HG03520 (cell line): ENCODE measurements around the gene RAB23.

Source experiments
- ATAC-seq: cut with Tn5 transposase; IDR thresholded peaks from one replicate; pipeline ENCODE4 v1.9.1; 2021; ENCODE audit warnings: mild to moderate bottlenecking, moderate library complexity; ENCODE audit not compliant: unreplicated experiment

The RAB23 gene

DNA sequence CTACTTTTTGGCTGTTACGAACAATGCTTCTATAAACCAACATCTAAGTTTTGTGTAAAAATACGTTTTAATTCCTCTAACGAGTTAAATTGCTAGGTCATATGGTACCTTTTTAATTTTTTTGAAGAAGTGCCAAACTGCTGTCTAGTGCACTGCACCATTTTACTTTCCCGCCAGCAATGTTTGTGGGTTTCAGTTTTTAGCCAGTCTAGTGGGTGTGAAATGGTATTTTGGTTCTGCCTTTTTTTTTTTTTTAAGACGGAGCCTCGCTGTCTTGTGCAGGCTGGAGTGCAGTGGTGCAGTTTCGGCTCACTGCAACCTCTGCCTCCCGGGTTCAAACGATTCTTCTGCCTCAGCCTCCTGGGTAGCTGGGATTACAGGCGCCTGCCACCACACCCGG lies 84.1 kb downstream of the RAB23 start:
- ATAC-seq, result no peak

DNA sequence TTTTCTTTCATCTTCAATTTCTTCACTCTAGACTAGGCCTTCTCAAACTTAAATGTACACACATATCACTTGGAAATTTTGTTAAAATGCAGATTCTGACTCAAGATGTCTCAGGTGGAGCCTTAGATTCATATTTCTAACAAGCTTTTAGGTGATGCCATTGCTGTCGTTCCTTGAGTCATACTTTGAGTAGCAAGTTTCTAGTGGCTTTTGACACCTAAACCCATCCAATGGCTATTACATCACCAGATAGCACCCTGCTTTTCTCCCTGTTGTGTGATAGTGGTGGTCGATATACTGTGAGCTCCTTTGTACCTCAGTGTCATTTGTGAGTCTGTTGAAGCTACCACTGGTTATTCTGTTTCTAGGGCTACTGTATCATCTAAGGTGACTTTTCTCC lies 84.8 kb downstream of the RAB23 start:
- no peak for ATAC-seq
